DMS 273 treated with DMSO at 0.1 percent for 48 hours (cell line): Measurements from ENCODE around the gene PNKD.

ENCODE experiments used
- DNase-seq: peaks from one replicate; lab custom pipeline; 2025; lab: John Stamatoyannopoulos, UW

The PNKD gene

GRCh38 chr2:218370410-218371063 lies 100.2 kb downstream of the PNKD start:
- no peak for DNase-seq

- no peak for DNase-seq
Observed at GRCh38 chr2:218371983-218372350, 101.6 kb downstream of the PNKD start.

- no peak for DNase-seq
Observed at GRCh38 chr2:218374795-218375194, 104.5 kb downstream of the PNKD start.

- DNase-seq: no peak
Observed at GRCh38 chr2:218375212-218375611, 104.9 kb downstream of the PNKD start.

- DNase-seq: no peak
Observed at GRCh38 chr2:218378053-218378452, 107.7 kb downstream of the PNKD start.

DNA sequence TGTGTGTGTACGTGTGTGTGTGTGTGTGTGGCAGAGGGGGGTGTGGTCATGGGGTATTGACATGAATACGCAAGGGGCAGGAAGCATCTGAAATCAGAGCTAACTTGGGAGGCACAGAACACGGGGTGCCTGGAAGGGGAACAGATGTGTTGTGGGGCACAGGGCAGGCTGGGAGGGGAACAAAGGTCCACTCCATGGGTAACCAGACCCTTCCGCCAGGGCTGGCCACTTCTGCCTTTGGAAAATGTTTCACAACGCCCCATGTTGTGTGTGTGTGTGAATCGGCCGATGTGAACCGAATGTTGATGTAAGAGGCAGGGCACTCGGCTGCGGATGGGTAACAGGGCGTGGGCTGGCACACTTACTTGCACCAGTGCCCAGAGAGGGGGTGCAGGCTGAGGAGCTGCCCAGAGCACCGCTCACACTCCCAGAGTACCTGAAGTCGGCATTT lies 111.6 kb downstream of the PNKD start, which contains the start of gene SLC11A1:
Gene SLC11A1 (plus strand): TSS at position 358 of the 451 bp plus-strand sequence. CDS start 96 bp downstream, outside the sequence.
- DNase-seq: no peak

DNA sequence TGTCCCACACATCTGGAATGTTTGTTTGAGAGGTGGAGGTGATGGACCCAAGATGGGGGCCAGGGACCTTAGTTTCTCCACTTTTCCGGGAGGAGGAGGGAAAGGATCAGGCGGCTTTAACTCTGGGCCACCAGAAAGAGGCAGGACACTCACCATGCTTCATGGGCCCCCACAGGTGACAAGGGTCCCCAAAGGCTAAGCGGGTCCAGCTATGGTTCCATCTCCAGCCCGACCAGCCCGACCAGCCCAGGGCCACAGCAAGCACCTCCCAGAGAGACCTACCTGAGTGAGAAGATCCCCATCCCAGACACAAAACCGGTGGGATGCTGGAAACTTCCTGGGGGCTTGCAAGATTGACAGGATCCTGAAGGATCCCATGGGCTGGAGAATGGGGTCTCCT lies 112.5 kb downstream of the PNKD start:
- DNase-seq: no peak

- no peak for DNase-seq
Observed at GRCh38 chr2:218383892-218384519, 113.7 kb downstream of the PNKD start.

- no peak for DNase-seq
Observed at GRCh38 chr2:218384975-218385374, 114.7 kb downstream of the PNKD start.

- DNase-seq: no peak
Observed at GRCh38 chr2:218386505-218387368, 116.4 kb downstream of the PNKD start.

DNA sequence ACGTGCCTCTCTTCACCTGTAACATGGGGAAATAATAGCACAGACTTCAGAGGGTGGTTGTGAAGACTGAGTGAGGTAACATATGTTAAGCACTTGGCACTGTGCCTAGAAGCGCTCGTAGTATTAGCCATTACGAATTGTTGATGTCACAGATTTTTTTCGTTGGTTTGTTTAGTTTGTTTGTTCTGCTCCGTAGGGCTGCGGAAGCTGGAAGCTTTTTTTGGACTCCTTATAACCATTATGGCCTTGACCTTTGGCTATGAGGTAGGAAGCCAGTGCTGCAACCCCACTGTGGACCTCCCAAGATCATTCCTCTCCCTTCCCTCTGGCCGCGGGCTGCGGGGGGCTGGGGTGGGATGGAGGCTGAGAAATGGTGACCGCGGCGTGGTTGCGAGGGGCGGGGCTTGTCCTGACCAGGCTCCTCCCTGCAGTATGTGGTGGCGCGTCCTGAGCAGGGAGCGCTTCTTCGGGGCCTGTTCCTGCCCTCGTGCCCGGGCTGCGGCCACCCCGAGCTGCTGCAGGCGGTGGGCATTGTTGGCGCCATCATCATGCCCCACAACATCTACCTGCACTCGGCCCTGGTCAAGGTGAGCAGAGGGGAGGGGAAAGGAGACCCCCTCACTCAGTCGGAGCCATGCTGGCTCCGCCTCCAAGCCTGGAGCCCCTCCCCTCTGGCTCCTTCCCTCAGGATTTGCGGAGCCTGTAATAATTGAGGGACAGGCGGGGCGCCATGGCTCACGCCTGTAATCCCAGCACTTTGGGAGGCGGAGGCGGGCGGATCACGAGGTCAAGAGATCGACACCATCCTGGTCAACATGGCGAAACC lies 117.3 kb downstream of the PNKD start:
- peak; percentile 15 for DNase-seq

GRCh38 chr2:218389333-218390150 lies 119.2 kb downstream of the PNKD start:
- DNase-seq: no peak

DNA sequence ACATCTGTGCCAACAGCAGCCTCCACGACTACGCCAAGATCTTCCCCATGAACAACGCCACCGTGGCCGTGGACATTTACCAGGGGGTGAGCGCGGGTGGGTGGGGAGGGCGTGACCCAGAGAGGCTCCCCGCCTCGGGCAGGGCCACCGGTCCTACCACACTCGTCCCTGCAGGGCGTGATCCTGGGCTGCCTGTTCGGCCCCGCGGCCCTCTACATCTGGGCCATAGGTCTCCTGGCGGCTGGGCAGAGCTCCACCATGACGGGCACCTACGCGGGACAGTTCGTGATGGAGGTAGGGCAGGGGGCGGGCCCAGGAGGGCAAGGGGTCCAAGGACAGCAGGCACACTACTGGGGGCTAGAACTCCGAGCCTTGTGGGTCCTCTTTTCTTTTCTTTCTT lies 120.9 kb downstream of the PNKD start:
- DNase-seq: no peak

DNA sequence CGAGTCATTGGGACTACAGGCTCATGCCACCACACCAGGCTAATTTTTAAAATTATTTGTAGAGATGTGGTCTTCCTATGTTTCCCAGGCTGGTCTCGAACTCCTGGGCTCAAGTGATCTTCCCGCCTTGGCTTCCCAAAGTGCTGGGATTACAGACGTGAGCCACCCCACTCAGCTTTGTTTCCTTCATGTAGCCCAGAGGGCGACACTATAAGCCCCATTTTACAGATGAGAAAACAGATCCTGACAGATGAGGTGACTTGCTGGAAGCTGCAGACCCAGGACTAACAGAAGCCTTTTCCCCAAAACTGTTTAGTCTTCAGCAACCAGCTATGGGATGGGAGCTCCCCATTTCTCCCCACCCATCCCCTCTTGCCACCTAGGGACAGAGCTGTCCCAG lies 122.1 kb downstream of the PNKD start:
- DNase-seq: no peak

- no peak for DNase-seq
Observed at GRCh38 chr2:218392891-218393462, 122.7 kb downstream of the PNKD start.

- no peak for DNase-seq
Observed at GRCh38 chr2:218393750-218394290, 123.5 kb downstream of the PNKD start.

GRCh38 chr2:218394298-218395089 lies 124.2 kb downstream of the PNKD start:
- no peak for DNase-seq

- no peak for DNase-seq
Observed at GRCh38 chr2:218395090-218395444, 124.7 kb downstream of the PNKD start.

GRCh38 chr2:218395456-218395825 lies 125.1 kb downstream of the PNKD start:
- DNase-seq: no peak
